Stomach (tissue), 4 donors: Measurements from ENCODE around the gene RNF13.

Source experiments
- CTCF ChIP-seq, 7 experiments: fragments of 450-650 bp in 4 of 7; fragments of 200-600 bp in 3 of 7; sonication (generic) in 3 of 7; IDR thresholded peaks; one replicate each; pipeline ENCODE4 v1.5.1; 2016 to 2019; ENCODE audit warnings: antibody characterized with exemption in 7 of 7, control low read depth in 2 of 7, mild to moderate bottlenecking in 1 of 7
- POLR2AphosphoS5 ChIP-seq, 3 donors: sonication (generic); formaldehyde crosslinking; IDR thresholded peaks; one replicate each; pipeline ENCODE4 v1.6.1; 2016; ENCODE audit warnings: antibody characterized with exemption in 3 of 3

- TF ChIP-seq CTCF (IDR thresholded peaks at IDR 0.05) (no peak), POLR2AphosphoS5 (IDR thresholded peaks at IDR 0.05) (no peak)
Observed at GRCh38 chr3:149848688-149849087, 35.7 kb downstream of the RNF13 start.
